ENCODE results near the gene LSM2. TPM values are rescaled to one million over a fixed set of nuclear protein-coding genes. Genes with fewer than 3 reads are reported as not detected.
A peak's percentile ranks its signal among the peaks of the same experiment; 100 is the strongest.
"Not testable (repeated sequence)": the region's sequence is repeated elsewhere in the genome, so short reads cannot be mapped to it uniquely, and the experiment has no call there.

The LSM2 gene
- polyA plus RNA-seq, 2 of the 4 experiments (the other 2 are of a cell fraction): 54.7 to 59.6 TPM

DNA sequence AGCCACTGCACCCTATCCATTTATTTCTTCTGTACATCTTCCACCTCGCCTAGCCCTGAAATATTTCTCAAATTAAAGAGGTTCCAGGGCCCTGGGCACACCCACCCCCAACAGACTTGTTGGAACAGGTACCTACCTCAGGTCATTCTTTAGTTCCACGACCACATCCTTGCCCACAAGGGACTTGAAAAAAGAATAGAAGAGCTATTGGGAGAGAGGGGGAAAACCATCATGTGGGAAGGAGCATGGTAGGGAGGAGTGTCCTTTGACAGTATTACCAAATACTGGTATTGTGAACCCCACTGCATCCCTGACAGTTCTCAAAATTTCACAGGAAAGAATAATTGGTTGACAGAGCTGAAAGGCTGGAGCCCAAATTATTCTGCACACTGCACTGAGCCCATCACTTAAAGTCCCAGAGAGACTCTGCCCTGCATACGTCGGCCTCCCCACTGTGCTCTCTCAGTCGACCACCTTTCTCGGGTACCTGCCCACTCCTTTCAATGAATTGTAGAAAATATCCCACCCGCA lies 762 bp downstream of the LSM2 start:
- ATAC-seq: peak; percentile 49 to 50; a peak in 4 of 6 replicates
- DNase-seq (ENCODE audit: low read depth in 1 of 2, low spot score in 1 of 2): no peak
- TF ChIP-seq RARB (CRISPR knock-in tag; IDR thresholded peaks at IDR 0.05): no peak
- no peak for TF ChIP-seq RFX5 (IDR thresholded peaks at IDR 0.05)
- no peak for TF ChIP-seq HES2 (IDR thresholded peaks at IDR 0.05)
- TF ChIP-seq ZFP36 (IDR thresholded peaks at IDR 0.05; ENCODE audit: borderline replicate concordance, partially characterized antibody): no peak
- no peak for TF ChIP-seq ESRRA (IDR thresholded peaks at IDR 0.05; ENCODE audit: borderline replicate concordance, low read length)
- TF ChIP-seq FOXS1 (CRISPR knock-in tag; IDR thresholded peaks at IDR 0.05): no peak
- TF ChIP-seq SREBF2 (IDR thresholded peaks at IDR 0.05): no peak
- no peak for TF ChIP-seq ZSCAN20 (CRISPR knock-in tag; IDR thresholded peaks at IDR 0.05)
- TF ChIP-seq ZC3H11A (IDR thresholded peaks at IDR 0.05): no peak
- no peaks in the 10 kb centered on the region for H3K9me3 ChIP-seq
- POLR2A ChIA-PET: interaction anchor here (0.5 to 2.2 kb wide), 4 partner anchors 9 to 21 kb away, joined by 3 to 54 read pairs (median 18); partner anchors contain the start of genes HSPA1A, HSPA1B, HSPA1L and VARS1
- peak overlapping the region; percentile 84 to 92 for H3K27ac ChIP-seq
- no peak for FAIRE-seq
- H3K4me1 ChIP-seq: peaks cover 12% of the 10 kb centered on the region
- peak overlapping the region; percentile 56 for H3K4me3 ChIP-seq
- WGBS (ENCODE audit: missing lambda C conversion rate): 17% methylated on average over 7 of the region's 7 CpGs
- CTCF ChIA-PET: interaction anchor here (0.8 to 4.1 kb wide), 9 partner anchors 10 to 78 kb away, joined by 3 to 27 read pairs (median 5); partner anchors contain the start of genes DDAH2 and VARS1
- peak overlapping the region; percentile 75 for H3K4me2 ChIP-seq

- H3K4me1 ChIP-seq; H3K4me3 ChIP-seq; H3K9me3 ChIP-seq; FAIRE-seq; ATAC-seq; DNase-seq (ENCODE audit: low read depth in 1 of 2, low spot score in 1 of 2); H3K27ac ChIP-seq; H3K4me2 ChIP-seq: not testable (repeated sequence)
- POLR2A ChIA-PET: interaction anchor here (1.1 kb wide), 1 partner anchor 14 kb away, joined by 4 read pairs; the partner anchor contains the start of genes HSPA1A and HSPA1L
- WGBS (ENCODE audit: missing lambda C conversion rate): 96% methylated on average over 8 of the region's 8 CpGs
- CTCF ChIA-PET: interaction anchor here (0.8 to 2.7 kb wide), 4 partner anchors 11 to 72 kb away, joined by 3 to 12 read pairs (median 4); partner anchors contain the start of gene DDAH2
Observed at GRCh38 chr6:31801031-31801927, 5.5 kb downstream of the LSM2 start.

DNA sequence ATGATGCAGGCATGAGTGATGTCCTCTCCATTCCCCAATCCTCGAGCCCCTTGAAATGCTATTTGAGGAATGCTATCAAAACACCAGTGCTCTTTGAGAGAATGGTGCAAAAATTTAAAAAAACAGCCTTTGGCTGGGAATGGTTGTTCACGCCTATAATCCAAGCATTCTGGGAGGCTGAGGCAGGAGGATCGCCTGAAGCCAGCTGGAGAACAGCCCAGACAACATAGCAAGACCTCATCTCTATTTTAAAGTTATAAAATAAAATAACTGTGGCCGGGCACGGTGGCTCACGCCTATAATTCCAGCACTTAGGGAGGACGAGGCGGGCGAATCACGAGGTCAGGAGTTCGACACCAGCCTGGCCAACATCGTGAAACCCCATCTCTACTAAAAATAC lies 7.0 kb downstream of the LSM2 start:
- Histone ChIP-seq H3K4me2 (no peak overlapping the region), H3K9me3 (no peaks in the 10 kb centered on the region), H3K4me1 (peaks cover 4% of the 10 kb centered on the region; the same call in 1 of the 3 replicates), H3K27ac (no peak overlapping the region), H3K4me3 (no peak overlapping the region)
- 93% methylated on average over 12 of the region's 12 CpGs for WGBS (ENCODE audit: missing lambda C conversion rate)
- CTCF ChIA-PET: interaction anchor here (1.5 to 2.7 kb wide), 2 partner anchors 30 to 70 kb away, joined by 5 to 12 read pairs; partner anchors contain the start of gene DDAH2
- no peak for DNase-seq (ENCODE audit: low read depth in 1 of 2, low spot score in 1 of 2)
- TF ChIP-seq FOSL2 (IDR thresholded peaks at IDR 0.05) (no peak), FOSL2 (CRISPR knock-in tag; IDR thresholded peaks at IDR 0.05) (no peak), MAFK (IDR thresholded peaks at IDR 0.05; ENCODE audit: partially characterized antibody) (no peak), NFE2L2 (conservative IDR thresholded peaks at IDR 0.05; ENCODE audit: low read length) (no peak), TP53 (CRISPR knock-in tag; IDR thresholded peaks at IDR 0.05) (no peak), RFX5 (IDR thresholded peaks at IDR 0.05) (no peak), HOXB13 (CRISPR knock-in tag; IDR thresholded peaks at IDR 0.05; ENCODE audit: low read depth) (no peak), RNF2 (IDR thresholded peaks at IDR 0.05; ENCODE audit: borderline replicate concordance, low read depth) (no peak), HDAC2 (IDR thresholded peaks at IDR 0.05) (no peak)
- TF ChIP-seq, protein P1, sequence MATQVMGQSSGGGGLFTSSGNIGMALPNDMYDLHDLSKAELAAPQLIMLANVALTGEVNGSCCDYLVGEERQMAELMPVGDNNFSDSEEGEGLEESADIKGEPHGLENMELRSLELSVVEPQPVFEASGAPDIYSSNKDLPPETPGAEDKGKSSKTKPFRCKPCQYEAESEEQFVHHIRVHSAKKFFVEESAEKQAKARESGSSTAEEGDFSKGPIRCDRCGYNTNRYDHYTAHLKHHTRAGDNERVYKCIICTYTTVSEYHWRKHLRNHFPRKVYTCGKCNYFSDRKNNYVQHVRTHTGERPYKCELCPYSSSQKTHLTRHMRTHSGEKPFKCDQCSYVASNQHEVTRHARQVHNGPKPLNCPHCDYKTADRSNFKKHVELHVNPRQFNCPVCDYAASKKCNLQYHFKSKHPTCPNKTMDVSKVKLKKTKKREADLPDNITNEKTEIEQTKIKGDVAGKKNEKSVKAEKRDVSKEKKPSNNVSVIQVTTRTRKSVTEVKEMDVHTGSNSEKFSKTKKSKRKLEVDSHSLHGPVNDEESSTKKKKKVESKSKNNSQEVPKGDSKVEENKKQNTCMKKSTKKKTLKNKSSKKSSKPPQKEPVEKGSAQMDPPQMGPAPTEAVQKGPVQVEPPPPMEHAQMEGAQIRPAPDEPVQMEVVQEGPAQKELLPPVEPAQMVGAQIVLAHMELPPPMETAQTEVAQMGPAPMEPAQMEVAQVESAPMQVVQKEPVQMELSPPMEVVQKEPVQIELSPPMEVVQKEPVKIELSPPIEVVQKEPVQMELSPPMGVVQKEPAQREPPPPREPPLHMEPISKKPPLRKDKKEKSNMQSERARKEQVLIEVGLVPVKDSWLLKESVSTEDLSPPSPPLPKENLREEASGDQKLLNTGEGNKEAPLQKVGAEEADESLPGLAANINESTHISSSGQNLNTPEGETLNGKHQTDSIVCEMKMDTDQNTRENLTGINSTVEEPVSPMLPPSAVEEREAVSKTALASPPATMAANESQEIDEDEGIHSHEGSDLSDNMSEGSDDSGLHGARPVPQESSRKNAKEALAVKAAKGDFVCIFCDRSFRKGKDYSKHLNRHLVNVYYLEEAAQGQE (IDR thresholded peaks at IDR 0.05): no peak
- POLR2A ChIA-PET: interaction anchor here (1.0 to 1.4 kb wide), 2 partner anchors 15 to 28 kb away, joined by 8 read pairs; partner anchors contain the start of genes HSPA1A, HSPA1B and HSPA1L
- FAIRE-seq: no peak
- ATAC-seq: no peak

Measured in A549 (cell line).